ENCODE results near the gene RUNX2. TPM values are rescaled to one million over a fixed set of nuclear protein-coding genes. Genes with fewer than 3 reads are reported as not detected.
A peak's percentile ranks its signal among the peaks of the same experiment; 100 is the strongest.

Gene RUNX2
- total RNA-seq, 1 donor from 2014 or later: 26.1 TPM

DNA sequence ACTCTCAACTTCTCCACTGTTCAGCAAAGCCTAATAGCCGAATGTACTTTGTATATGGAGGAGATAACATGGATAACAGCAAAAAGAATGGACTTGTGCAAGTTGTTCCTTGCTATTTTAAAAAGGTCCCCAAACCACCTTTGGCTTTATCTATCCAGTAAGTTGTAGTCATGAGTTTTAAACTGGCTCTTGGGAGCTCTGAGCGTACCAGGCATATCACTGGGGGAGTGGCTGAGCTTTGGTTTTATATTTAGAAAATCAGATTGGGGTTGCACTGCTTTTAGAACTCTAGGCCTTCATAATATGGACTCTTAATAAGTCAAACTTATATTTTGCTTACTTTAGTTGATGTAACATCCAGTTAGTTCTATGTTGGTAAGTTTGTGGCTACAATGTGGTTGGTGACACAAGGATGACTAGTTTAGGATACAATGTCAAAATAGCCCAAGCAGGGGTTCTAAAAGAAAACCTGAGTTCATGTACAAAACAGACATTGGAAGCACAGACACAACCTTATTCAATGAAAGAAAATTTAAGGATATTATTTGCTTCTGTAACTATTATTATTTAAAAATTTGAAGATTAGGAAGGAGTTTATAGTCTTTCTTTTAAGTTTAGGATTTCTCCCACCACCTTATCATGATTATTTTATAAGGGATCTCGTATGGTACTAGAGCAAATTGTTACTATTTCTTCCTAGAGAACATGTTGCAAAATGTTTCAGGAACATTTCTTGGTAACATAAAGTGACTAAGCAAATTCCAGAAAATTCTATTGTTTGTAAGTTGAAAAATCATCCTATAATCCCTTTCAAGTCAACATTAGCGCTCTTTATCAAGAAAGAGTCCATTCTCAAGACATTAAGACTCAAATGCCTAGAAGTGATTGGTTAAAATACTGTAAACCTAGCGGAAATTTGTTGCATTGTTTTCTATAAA lies 215.4 kb downstream of the RUNX2 start:
- peak; percentile 39 for FAIRE-seq
- H3K9me3 Mint-ChIP-seq (ENCODE audit: unreplicated experiment): no peaks in the 10 kb centered on the region
- peak overlapping the region; percentile 42 for H3K4me2 ChIP-seq (ENCODE audit: low read length)
- no peak overlapping the region for H3K4me3 Mint-ChIP-seq (ENCODE audit: unreplicated experiment)
- no peaks in the 10 kb centered on the region for H4K20me1 ChIP-seq (ENCODE audit: insufficient read depth, low read length)
- peaks cover 32% of the 10 kb centered on the region for H3K4me1 Mint-ChIP-seq (ENCODE audit: low read depth, unreplicated experiment)
- peaks cover 17% of the 10 kb centered on the region for H3K36me3 Mint-ChIP-seq (ENCODE audit: low read depth, unreplicated experiment)
- H3K27ac Mint-ChIP-seq (ENCODE audit: unreplicated experiment): peak overlapping the region; percentile 78
- no peak overlapping the region for H2AFZ ChIP-seq (ENCODE audit: low read depth, low read length)
- H3K27ac ChIP-seq (ENCODE audit: low read depth, low read length): peak overlapping the region; percentile 42
- no peaks in the 10 kb centered on the region for H3K27me3 Mint-ChIP-seq (ENCODE audit: low read depth, unreplicated experiment)
- peak; percentile 70 for DNase-seq (ENCODE audit: low read depth)
- H3K4me3 ChIP-seq (ENCODE audit: insufficient read depth, low read depth, low read length): no peak overlapping the region
- H3K79me2 ChIP-seq (ENCODE audit: insufficient read depth, low read length): no peaks in the 10 kb centered on the region
- H3K9me3 ChIP-seq (ENCODE audit: insufficient read depth, low read depth, low read length): no peaks in the 10 kb centered on the region
- TF ChIP-seq, protein P1, sequence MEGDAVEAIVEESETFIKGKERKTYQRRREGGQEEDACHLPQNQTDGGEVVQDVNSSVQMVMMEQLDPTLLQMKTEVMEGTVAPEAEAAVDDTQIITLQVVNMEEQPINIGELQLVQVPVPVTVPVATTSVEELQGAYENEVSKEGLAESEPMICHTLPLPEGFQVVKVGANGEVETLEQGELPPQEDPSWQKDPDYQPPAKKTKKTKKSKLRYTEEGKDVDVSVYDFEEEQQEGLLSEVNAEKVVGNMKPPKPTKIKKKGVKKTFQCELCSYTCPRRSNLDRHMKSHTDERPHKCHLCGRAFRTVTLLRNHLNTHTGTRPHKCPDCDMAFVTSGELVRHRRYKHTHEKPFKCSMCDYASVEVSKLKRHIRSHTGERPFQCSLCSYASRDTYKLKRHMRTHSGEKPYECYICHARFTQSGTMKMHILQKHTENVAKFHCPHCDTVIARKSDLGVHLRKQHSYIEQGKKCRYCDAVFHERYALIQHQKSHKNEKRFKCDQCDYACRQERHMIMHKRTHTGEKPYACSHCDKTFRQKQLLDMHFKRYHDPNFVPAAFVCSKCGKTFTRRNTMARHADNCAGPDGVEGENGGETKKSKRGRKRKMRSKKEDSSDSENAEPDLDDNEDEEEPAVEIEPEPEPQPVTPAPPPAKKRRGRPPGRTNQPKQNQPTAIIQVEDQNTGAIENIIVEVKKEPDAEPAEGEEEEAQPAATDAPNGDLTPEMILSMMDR (IDR thresholded peaks at IDR 0.05; ENCODE audit: insufficient read depth, low read depth, low read length): no peak
- TF ChIP-seq EZH2 (IDR thresholded peaks at IDR 0.05; ENCODE audit: insufficient read depth, low read length): no peak
- no peaks in the 10 kb centered on the region for H3K27me3 ChIP-seq (ENCODE audit: insufficient read depth, low read length)
- no peak overlapping the region for H3K9ac ChIP-seq (ENCODE audit: low read length)
- H3K36me3 ChIP-seq (ENCODE audit: insufficient read depth, low read length): peaks cover 11% of the 10 kb centered on the region
- H3K4me1 ChIP-seq (ENCODE audit: insufficient read depth, low read length): peaks cover 14% of the 10 kb centered on the region

DNA sequence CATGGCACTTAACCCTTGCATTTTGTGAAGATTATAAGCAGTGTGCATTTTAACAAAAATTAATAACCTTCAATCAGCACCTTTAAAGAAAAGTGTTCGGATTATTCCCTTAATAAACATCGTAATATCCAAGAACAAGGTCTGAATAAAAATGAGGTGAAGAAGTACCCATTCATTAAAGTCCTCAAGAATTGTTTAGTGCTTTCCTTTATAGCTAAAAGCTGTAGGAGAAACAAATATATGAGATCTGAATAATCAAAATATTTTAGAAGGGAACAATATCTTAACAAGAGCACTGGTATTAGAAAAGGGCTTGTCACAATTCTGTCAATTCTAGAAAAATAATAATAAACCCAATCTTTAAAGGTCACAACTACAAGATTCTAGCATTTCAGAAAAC lies 217.3 kb downstream of the RUNX2 start:
- H3K27me3 Mint-ChIP-seq (ENCODE audit: low read depth, unreplicated experiment): no peaks in the 10 kb centered on the region
- no peak overlapping the region for H3K27ac Mint-ChIP-seq (ENCODE audit: unreplicated experiment)
- no peak overlapping the region for H3K4me3 Mint-ChIP-seq (ENCODE audit: unreplicated experiment)
- Histone ChIP-seq H3K9ac (ENCODE audit: low read length) (no peak overlapping the region), H3K79me2 (ENCODE audit: insufficient read depth, low read length) (no peaks in the 10 kb centered on the region), H2AFZ (ENCODE audit: low read depth, low read length) (no peak overlapping the region), H3K4me3 (ENCODE audit: insufficient read depth, low read depth, low read length) (no peak overlapping the region), H3K9me3 (ENCODE audit: insufficient read depth, low read depth, low read length) (no peaks in the 10 kb centered on the region), H4K20me1 (ENCODE audit: insufficient read depth, low read length) (no peaks in the 10 kb centered on the region), H3K27me3 (ENCODE audit: insufficient read depth, low read length) (no peaks in the 10 kb centered on the region), H3K27ac (ENCODE audit: low read depth, low read length) (no peak overlapping the region), H3K4me1 (ENCODE audit: insufficient read depth, low read length) (peaks cover 14% of the 10 kb centered on the region), H3K4me2 (ENCODE audit: low read length) (no peak overlapping the region), H3K36me3 (ENCODE audit: insufficient read depth, low read length) (peaks cover 11% of the 10 kb centered on the region)
- H3K9me3 Mint-ChIP-seq (ENCODE audit: unreplicated experiment): no peaks in the 10 kb centered on the region
- no peak for FAIRE-seq
- no peak for DNase-seq (ENCODE audit: low read depth)
- TF ChIP-seq, protein P1 (IDR thresholded peaks at IDR 0.05; ENCODE audit: insufficient read depth, low read depth, low read length): no peak
- no peak for TF ChIP-seq EZH2 (IDR thresholded peaks at IDR 0.05; ENCODE audit: insufficient read depth, low read length)
- H3K4me1 Mint-ChIP-seq (ENCODE audit: low read depth, unreplicated experiment): peaks cover 32% of the 10 kb centered on the region
- H3K36me3 Mint-ChIP-seq (ENCODE audit: low read depth, unreplicated experiment): peaks cover 14% of the 10 kb centered on the region
